DLD1 (cell line): ENCODE data around the gene DLEC1.
"Not testable (repeated sequence)": the region's sequence is repeated elsewhere in the genome, so short reads cannot be mapped to it uniquely, and the experiment has no call there.

Experiments
- in situ Hi-C: cut with HindIII; loops from 2 replicates; pipeline ENCODE4 v1.10.0; 2017; ENCODE audit warnings: low sequenced_read_pairs

The DLEC1 gene

DNA sequence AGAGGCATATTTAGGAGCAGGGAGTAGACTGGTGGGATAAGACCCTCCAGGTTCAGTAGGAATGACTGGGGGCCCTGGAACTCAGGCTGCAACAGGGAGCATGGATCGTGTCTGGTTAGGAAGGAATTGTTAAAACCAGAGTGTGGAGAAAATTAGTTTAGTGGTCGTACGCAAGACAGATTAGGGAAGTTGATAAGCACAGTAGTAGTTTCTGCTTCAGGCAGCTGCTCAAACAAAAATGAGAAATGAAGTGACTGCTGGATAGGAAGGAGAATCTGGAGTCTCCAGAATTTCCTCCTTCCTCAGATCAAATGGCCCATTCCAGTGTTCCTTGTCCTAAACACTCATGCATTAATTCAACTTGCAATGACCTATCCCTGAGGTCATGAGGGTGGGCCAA, 110.7 kb downstream of the DLEC1 start:
- in situ Hi-C loops: no loop called here

GRCh38 chr3:38150780-38151528, 111.9 kb downstream of the DLEC1 start:
- in situ Hi-C loops: no loop called here

DNA sequence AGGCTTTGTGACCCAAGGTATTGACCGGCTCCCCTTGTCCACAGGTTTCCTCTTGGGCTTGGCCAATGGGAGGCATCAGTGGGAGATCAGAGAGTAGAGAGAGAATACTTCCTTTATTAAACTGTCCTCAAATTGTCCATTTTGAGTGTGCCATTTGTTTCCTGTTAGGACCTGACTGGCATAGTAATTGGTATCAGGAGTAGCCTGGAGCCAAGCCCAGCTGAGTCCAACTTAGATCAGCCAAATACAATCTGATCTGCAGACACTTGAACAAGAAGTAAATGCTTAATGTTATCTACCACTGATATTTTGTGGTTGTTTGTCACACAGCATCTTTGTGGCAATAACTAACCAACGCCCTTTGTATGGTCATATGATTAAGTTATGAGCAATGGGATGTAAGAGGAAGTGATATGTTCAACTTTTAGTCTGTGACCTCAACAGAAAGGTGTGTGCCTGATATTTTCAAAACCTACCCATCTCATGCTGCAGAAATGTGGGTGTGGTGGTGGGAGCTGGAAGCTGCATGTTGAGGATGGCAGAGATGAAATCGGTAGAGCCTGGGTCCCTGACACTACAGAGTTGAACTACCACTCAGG, 112.8 kb downstream of the DLEC1 start:
- in situ Hi-C loops: no loop called here

DNA sequence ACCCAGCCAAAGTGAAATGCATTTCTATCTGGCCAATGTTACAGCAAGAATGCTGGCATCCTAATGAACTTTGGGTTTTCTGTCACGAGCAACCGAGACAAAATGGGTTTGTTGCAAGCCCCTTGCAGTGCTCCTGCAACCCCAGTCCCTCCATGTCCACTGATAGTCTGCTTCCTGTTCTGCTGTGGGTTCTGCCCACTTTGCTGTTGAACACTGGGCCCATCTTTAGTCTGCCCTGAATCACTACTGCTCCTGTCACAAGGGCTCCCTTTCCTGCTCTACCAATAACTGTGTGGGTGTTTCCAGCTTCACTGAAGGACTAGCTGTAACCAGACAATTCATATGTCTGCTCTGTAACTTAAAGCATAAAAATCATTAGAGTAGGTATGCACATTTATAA, 113.6 kb downstream of the DLEC1 start:
- in situ Hi-C loops: no loop called here

DNA sequence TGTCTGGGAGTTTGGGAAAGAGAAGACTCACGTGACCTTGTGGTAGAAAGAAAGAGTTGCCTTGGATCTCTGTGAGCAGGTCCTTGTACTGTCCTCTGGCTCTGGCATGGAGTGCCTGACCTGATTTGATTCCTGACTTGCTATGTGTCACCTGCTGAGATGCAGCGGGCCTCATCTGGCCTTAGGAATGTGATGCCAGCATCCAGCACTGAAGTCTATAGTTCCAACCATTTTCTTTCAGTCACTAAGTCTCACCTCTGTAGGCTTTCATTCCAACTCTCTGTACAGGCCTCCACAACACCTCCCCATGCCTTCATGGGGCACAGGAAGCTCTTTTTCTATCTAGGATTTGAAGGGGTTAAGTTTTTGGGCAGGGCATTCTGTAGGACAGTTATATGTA, 114.2 kb downstream of the DLEC1 start:
- in situ Hi-C loops: no loop called here

DNA sequence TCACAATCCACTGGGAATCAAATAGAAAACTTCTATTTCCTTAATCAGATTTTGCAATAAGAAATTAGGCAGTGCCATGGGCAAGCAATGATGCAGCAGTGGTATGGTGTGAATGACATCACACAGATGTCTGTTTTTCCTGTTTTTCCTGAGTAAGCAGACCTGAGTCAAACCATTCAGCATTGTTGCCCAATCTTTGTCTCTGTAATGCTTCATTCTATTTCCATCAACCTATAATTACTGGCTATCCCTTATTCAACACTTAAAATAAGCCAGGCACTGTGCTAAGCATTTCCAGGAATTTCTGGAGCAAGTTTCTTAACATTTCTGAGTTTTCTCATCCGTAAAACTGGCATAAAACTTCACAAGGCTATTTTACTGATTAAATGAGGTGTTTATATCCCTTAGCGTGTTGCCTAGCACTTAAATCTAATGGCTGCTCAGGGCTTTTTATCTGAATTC, 115.1 kb downstream of the DLEC1 start:
- in situ Hi-C loops: no loop called here

DNA sequence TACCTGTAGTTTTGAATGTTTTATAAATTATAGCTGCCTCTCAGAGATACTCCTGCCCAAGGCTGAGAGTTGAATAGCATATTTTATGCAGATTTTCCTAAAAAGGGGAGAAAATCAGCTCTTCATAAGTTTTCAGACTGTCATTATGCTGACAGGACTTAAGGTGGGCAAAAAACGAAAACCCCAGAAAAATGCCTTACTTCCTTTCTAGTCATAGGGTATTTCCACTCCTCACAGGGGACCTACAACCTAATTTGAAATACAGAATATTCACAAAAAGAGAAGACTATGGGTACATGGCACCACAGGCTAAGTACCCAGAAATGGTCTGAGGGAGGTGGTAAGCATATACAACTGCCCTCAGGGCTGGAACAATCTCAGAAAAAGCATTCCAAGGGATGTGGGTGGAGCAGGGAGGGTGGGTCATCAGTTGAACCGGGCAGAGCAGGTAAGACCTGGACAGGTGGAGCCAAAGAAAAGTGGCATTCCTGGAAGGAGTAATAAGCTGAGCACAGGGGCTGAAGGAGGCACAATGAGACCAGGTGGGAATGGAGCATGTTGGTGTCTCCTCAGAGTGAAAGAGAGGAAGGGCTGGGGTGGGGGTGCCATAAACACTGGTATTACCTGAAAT, 115.7 kb downstream of the DLEC1 start:
- in situ Hi-C loops: no loop called here

DNA sequence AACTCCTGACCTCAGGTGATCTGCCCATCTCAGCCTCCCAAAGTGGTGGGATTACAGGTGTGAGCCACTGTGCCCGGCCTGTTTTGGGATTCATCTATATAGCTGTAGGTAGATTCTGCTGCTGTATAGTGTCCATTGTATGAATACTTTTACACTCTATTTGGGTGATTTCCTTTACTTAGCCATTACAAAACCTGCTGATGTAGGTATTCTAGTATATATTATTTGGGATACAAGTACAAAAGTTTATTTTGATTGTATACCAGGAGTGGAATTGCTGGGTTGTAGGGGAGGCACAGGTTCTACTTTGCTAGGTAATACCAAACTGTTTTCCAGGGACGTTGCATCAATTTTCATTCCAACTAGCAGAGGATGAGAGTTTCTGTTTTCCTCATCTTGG, 116.8 kb downstream of the DLEC1 start:
- in situ Hi-C loops: no loop called here

- in situ Hi-C loops: no loop called here
Measured at GRCh38 chr3:38157117-38157516, 118.1 kb downstream of the DLEC1 start.

DNA sequence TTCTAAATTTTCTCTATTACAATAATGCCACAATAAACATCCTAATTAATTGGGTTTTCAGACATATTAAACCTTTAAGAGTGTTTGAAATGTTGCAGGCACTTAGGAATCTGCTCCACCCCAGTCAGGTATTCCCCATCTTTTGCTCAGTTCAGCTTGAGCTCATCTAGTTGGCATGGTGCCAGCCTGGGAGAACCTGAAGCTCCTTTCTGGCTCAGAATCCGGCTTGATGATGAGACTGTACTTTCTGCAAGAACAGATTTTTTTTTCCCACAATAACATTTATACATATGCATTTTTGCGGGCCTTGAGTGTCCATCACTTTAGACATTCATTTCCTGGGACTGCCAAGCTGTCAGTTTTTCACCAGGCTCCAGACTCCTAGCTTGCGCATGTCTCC, 118.6 kb downstream of the DLEC1 start:
- in situ Hi-C loops: no loop called here

GRCh38 chr3:38158472-38158871, 119.5 kb downstream of the DLEC1 start:
- in situ Hi-C loops: no loop called here

GRCh38 chr3:38160704-38161103, 121.7 kb downstream of the DLEC1 start:
- in situ Hi-C loops: not testable (repeated sequence)

- in situ Hi-C loops: no loop called here
Measured at GRCh38 chr3:38163117-38163840, 124.3 kb downstream of the DLEC1 start.

DNA sequence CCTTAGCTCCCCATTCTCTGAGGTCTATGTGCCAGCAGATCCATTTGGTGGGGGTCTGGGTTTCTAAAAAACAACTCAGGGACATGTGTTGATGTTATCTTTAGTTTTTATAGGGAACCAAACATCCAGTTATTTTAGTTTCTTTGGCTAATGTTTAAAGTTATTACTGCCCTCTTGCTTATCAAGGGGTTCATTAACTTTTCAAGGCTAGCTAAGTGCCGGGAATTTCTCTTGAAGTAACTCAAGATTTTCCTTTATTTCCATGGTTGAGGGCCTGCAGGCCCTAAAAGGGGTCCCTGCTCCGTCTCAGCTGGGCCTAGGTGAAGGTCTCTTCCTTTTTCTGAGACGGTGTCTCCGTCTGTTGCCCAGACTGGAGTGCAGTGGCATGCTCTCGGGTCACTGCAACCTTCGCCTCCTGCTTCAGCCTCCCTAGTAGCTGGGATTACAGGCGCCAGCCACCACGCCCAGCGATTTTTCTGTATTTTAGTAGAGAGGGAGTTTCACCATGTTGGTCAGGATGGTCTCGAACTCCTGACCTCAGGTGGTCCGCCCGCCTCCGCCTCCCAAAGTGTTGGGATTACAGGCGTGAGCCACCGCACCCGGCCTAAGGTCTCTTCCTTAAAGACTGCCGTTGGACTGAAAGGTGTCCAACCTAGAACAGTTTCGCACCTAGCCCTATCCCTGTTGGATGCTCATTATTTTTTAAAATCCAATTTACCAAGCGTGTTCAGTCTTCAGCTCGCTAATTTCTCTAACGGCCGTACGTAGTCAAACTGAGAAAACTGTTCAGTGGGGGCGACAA, 125.0 kb downstream of the DLEC1 start:
- in situ Hi-C loops: no loop called here

- in situ Hi-C loops: no loop called here
Measured at GRCh38 chr3:38164643-38164951, 125.6 kb downstream of the DLEC1 start.

GRCh38 chr3:38164952-38165721, 126.1 kb downstream of the DLEC1 start, which contains the start of gene OXSR1:
TSS of gene OXSR1 (plus strand) at chr3:38165537. CDS start at chr3:38165877, 340 bp downstream.
- in situ Hi-C loops: no loop called here

GRCh38 chr3:38165722-38166387, 126.8 kb downstream of the DLEC1 start:
- in situ Hi-C loops: no loop called here

DNA sequence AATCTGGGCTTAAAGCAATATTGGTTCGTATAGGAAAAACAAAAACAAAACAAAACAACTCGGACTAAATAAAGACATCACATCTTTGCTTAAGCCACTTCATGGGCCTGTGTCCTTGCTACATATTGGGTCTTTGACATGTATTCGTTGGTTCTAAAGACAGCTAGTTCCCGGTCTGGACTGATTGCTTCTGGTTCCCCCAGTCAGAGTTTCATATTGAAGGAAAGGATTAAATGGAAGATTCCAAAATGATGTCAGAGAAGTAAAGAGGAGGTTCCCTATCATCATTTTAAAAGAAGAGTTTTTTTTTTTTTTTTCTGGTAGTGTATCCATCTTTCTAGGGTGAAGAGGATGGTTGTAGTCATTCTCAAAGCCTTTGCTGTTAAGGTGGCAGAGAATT, 128.6 kb downstream of the DLEC1 start:
- in situ Hi-C loops: no loop called here
